RWPE1 (cell line): ENCODE measurements around the gene NUCKS1.

Source experiments
- CTCF ChIA-PET: fragments of 350-600 bp; sonication (Branson Sonifier 250); formaldehyde crosslinking; extraction: SDS; loops from one replicate; lab custom pipeline; 2021; lab: Yijun Ruan, JAX
- POLR2A ChIA-PET: fragments of 400-600 bp; formaldehyde crosslinking; extraction: SDS; loops from one replicate; lab custom pipeline; 2020; ENCODE audit warnings: antibody characterized with exemption; ENCODE audit not compliant: low non-redundant PET; lab: Yijun Ruan, JAX
- DNase-seq: peaks from one replicate; pipeline ENCODE4 v3.0.0; 2012; ENCODE audit warnings: low spot score
- H3K27ac ChIP-seq: fragments of 450-650 bp; 2 replicates; pipeline ENCODE4 v1.5.1; 2017
- CTCF ChIP-seq: fragments of 450-650 bp; conservative IDR thresholded peaks from 2 replicates; pipeline ENCODE4 v1.5.1; 2017; ENCODE audit warnings: low read depth, mild to moderate bottlenecking

Gene NUCKS1

GRCh38 chr1:205709640-205710039 is 40.3 kb downstream of the NUCKS1 start:
- no peak for TF ChIP-seq CTCF
- CTCF ChIA-PET: interaction anchor here (0.5 to 8.4 kb wide), 9 partner anchors 12 to 118 kb away, joined by 3 to 174 read pairs (median 4); partner anchors contain the start of gene SLC45A3
- no peak overlapping the region for H3K27ac ChIP-seq
- DNase-seq: no peak
- POLR2A ChIA-PET: interaction anchor here (0.9 to 1.5 kb wide), 2 partner anchors 38 to 50 kb away, joined by 3 to 4 read pairs; no protein-coding TSS in a partner anchor

- POLR2A ChIA-PET: interaction anchor here (0.6 to 1.5 kb wide), 3 partner anchors 30 to 50 kb away, joined by 3 to 4 read pairs (median 3); no protein-coding TSS in a partner anchor
- DNase-seq: no peak
- TF ChIP-seq CTCF: no peak
- H3K27ac ChIP-seq: no peak overlapping the region
- CTCF ChIA-PET: interaction anchor here (0.8 to 8.4 kb wide), 5 partner anchors 29 to 180 kb away, joined by 3 to 174 read pairs (median 5); partner anchors contain the start of gene SLC45A3
These were observed 41.0 kb downstream of the NUCKS1 start for GRCh38 chr1:205709059-205709398.

- no peak for TF ChIP-seq CTCF
- DNase-seq: no peak
- ChIA-PET POLR2A (no interaction called here), CTCF (interaction anchor here (0.6 to 8.4 kb wide), 5 partner anchors 17 to 115 kb away, joined by 3 to 174 read pairs (median 4); no protein-coding TSS in a partner anchor)
- H3K27ac ChIP-seq: no peak overlapping the region
These were observed 43.1 kb downstream of the NUCKS1 start for GRCh38 chr1:205706601-205707502.

DNA sequence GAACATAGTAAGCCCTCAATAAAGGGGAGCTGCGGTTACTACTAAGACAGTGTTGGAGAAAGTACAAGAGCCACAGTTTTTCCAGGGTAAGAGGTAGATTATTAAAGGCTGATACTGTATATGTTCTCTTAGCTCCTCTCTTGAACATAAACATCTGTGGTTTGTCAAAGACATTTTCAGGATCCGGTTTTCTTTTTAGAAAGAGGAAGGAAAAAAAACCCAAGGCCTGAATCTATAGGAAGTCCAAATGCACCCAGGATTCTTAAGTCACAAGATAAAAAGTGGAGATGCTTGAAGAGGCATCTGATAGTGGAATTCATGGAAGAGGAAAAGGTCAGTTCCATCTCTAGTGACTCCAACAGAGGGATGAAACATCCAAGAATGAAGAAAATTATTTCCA is 45.1 kb downstream of the NUCKS1 start:
- DNase-seq: no peak
- no peak overlapping the region for H3K27ac ChIP-seq
- TF ChIP-seq CTCF: no peak
- POLR2A ChIA-PET: no interaction called here
- CTCF ChIA-PET: interaction anchor here (0.7 kb wide), 1 partner anchor 182 kb away, joined by 3 read pairs; no protein-coding TSS in a partner anchor

DNA sequence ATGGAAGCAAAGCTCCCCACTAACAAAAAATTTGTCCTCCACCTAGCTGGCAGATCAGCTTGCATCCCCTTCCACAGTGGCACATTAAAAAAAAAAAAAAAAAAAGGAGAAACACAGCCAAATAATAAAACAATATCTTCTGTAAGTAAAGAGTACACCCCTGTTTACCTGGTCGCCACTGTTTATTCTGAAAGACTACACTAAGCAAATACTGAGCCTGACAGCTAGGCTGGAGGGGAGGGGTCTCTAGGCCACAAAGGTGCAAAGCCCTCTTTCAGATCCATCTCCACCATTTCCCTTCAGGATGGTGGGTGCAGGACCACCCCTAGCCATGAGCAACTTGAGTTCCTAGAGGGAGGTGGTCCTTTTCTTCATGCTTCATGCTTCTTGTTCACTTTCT is 46.9 kb downstream of the NUCKS1 start:
- no peak overlapping the region for H3K27ac ChIP-seq
- ChIA-PET POLR2A (no interaction called here), CTCF (interaction anchor here (0.6 to 1.2 kb wide), 9 partner anchors 7 to 410 kb away, joined by 3 to 9 read pairs (median 4); no protein-coding TSS in a partner anchor)
- DNase-seq: no peak
- TF ChIP-seq CTCF: no peak

GRCh38 chr1:205701891-205702290 is 48.1 kb downstream of the NUCKS1 start:
- DNase-seq: no peak
- no peak for TF ChIP-seq CTCF
- no peak overlapping the region for H3K27ac ChIP-seq
- ChIA-PET POLR2A (no interaction called here), CTCF (interaction anchor here (0.7 to 2.6 kb wide), 3 partner anchors 9 to 110 kb away, joined by 3 to 16 read pairs (median 10); no protein-coding TSS in a partner anchor)
